ENCODE results near the gene URI1.

DNA sequence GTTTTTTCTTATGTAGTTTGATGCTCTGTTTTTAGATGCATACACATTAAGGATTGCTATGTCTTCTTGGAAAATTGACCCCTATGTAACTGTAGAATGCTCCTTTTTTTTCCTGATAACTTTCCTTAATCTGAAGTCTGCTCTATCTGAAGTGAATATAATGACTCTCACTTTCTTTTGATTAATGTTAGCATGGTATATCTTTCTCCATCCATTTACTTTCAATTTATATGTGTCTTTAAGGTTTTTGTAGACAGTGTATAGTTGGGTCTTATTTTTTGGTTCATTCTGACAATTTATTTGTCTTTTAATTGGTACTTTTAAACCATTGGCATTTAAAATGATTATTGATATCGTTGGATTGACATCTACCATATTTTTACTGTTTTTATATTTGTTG is 92.3 kb downstream of the URI1 start:
- TF ChIP-seq, protein P1, sequence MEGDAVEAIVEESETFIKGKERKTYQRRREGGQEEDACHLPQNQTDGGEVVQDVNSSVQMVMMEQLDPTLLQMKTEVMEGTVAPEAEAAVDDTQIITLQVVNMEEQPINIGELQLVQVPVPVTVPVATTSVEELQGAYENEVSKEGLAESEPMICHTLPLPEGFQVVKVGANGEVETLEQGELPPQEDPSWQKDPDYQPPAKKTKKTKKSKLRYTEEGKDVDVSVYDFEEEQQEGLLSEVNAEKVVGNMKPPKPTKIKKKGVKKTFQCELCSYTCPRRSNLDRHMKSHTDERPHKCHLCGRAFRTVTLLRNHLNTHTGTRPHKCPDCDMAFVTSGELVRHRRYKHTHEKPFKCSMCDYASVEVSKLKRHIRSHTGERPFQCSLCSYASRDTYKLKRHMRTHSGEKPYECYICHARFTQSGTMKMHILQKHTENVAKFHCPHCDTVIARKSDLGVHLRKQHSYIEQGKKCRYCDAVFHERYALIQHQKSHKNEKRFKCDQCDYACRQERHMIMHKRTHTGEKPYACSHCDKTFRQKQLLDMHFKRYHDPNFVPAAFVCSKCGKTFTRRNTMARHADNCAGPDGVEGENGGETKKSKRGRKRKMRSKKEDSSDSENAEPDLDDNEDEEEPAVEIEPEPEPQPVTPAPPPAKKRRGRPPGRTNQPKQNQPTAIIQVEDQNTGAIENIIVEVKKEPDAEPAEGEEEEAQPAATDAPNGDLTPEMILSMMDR (IDR thresholded peaks at IDR 0.05), result no peak
- TF ChIP-seq EP300 (IDR thresholded peaks at IDR 0.05) (no peak), POLR2AphosphoS5 (IDR thresholded peaks at IDR 0.05) (no peak)
